NCI-H1048 (cell line): ENCODE measurements around the gene THAP2.

Experiments
- DNase-seq: peaks from one replicate; lab custom pipeline; 2025; lab: John Stamatoyannopoulos, UW

The THAP2 gene

DNA sequence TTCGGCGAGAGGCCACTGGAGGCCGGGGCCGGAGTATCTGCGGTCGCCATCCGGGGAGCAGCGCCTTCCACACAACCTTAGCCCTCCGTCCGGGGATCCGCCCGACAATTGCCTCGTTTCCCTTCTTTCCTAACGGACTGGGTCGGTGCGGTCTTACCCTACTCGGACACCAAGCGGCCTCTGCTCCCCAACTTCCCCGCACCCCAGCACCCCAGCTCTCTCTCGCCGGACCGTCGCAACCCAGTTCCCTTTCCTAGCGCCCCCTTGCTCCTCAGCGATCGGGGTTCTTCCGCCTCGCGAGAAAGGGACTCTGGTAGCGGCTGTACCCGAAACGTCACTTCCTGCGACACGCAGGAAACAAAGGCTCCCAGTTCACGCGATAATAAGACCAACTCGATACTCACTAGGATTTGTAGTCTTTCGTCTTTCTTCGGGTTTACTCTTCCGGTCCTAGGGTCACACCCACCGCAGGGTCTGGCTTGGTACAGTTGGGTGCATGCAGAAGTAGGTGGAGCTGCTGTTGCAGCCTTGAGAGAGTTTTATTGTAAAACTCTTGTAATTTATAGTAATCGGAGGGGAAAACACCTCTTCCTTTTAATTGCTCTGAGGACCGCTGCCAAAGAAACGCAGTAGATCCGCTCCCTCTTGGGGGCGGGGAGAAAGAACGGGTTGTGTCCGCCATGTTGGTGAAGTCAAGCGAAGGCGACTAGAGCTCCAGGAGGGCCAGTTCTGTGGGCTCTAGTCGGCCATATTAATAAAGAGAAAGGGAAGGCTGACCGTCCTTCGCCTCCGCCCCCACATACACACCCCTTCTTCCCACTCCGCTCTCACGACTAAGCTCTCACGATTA is at the start of gene THAP2, which contains the start of gene ZFC3H1:
Gene THAP2 (plus strand): TSS at position 741 of the 850 bp plus-strand sequence. CDS start 209 bp downstream, outside the sequence.
Gene ZFC3H1 (minus strand): TSS at position 288 of the 850 bp plus-strand sequence. CDS start 238 bp downstream, at position 50.
- peak; percentile 98 for DNase-seq

DNA sequence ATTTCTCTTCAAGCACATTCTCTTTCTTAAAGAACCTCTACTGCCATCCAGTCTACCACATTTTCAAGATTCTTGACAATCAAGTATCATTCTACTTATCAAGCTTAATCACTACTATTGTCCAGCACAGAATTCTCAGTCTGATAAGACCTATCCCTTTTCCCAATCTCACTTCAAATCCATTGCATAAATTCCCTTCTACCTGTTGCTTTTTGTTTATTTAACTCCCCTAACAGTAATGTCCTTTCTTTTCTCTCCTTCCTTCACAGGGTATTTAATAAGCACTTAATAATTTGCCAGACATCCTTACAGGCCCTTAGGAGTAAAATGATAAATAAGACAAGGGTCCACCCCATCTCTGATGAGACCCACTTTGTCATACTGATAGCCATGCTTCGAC is 42.2 kb upstream of the THAP2 start:
- DNase-seq, result no peak

DNA sequence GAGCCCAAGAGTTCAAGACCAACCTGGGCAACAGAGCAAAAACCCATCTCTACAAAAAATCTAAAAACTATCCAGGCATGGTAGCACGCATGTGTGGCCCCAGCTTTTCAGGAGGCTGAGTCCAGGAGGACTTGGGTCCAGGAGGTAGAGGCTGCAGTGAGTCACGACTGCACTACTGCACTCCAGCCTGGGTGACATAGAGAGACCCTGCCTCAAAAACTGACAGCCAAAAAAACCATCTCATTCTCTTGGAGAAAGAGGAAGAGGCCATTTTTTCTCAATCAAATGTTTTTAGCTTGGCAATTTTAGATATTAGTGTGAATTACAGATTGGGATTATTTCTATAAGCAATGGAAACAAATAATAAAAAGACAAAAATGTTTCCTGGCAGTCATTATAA is 38.6 kb upstream of the THAP2 start:
- no peak for DNase-seq

DNA sequence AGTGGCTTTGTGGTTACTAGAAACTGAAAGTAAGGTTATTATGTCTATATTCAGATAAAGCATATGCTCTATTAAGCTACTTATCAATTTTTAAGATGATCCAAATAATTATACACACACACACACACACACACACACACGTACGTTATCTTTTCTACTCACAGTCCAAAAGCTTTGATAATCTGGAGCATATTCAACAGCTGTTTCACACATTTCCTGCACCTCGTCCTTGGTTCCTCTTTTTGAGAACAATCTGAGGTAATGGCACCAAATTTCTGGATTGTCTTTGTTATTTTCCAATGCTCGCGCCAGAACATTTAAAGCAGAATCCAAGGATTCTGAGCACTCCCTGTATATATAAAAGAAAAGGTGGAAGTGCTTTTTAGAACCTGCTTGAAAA is 38.0 kb upstream of the THAP2 start:
- no peak for DNase-seq

DNA sequence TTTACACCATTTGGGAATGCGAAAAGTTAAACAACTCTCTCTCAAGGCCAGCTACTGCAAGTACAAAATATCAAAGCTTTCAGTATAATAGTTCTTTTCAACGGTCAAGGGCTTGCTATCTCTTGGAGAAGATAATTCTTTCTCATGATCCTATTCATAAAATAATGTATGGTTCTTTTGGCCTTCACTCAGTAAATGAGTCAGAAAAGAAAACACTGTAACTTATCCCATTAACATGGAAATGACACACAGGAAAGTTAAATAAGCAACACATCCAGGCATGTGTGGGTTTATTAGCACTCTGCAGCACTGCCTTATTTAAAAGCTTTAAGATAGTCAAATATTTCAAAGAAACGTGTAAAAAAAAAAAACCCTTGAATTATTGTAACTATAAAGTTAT is 37.3 kb upstream of the THAP2 start:
- no peak for DNase-seq

DNA sequence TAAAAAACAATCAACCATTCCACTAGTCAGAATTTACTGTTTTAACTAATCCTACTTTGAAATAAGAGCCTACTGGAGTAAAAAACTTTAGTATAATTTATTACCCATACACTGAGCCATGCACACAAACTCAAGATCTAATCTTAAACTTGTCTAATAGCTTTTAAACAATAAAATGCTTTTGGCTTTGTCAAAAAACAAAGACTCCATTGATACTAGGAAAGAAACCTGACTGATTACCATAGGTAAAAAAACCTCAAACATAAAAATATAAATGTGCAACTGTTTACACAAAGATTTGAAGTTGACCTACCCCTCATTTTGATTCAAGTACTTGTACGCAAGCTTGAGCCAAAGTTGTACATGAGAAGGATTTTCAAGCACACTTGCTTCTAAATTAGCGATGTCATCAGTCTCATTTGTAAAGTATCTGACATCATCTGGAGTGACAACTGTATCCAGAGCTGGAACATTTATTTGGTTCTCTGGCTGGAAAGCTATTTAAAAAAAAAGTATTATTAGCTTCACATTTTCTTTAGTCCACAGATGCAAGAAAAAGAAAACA is 36.6 kb upstream of the THAP2 start:
- no peak for DNase-seq

DNA sequence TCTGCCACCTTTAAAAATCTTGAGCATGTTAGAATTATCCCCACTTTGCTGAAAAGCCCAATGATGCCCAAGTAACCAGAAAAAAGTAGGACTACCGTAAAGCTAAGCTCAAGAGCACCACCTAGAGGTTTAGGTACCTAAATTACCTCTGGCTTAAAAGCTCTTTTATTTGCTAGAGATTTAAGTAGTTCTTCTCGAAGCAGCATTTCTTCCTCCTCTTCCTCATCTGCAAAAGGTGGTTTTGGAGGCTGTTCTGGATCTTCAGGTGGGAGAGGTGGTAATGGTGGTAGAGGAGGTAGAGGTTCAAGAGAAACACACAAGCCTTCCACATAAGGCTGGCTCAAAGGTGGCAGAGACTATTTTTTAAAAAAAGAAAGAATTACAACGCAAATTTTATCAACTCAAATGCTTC is 27.4 kb upstream of the THAP2 start:
- DNase-seq, result peak; percentile 13

DNA sequence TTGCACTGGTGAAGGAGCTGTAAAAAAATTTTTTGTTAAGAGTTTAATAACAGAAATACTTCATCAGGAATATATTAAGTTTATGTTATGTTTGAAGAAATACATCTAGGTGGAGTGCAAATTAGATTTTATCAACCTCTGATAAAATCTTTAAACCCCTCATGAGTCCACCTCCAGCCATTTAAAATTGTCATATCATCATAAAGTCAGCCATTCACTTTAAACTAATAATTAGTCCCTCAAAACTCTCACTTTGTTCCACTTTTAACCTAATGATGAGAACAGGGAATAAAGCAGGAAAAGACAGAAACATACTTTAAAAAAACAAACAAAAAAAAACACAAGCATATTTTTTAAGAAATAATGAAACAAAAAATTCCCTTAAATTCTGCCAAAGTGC is 25.6 kb upstream of the THAP2 start:
- DNase-seq, result no peak

DNA sequence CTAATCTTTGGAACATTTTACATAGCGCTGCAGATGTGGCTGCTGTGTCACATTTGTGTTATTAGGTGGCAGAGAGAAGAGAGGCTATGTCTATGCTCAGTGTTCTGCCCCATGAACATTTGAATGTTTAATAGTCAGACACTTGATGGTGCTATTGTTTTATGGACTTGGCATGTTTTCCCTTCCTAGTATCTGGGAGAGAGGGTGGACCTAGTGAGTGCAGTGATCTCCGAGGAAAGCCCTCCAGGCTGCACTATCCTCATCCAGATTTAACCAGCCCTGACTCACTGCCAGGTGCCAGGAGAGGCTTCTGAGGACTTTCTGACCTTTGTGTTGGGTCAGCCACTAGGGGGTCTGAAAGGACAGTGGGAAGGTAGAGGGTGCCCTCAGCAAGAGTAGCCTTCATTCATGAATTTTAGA is 24.8 kb upstream of the THAP2 start:
- DNase-seq, result no peak

DNA sequence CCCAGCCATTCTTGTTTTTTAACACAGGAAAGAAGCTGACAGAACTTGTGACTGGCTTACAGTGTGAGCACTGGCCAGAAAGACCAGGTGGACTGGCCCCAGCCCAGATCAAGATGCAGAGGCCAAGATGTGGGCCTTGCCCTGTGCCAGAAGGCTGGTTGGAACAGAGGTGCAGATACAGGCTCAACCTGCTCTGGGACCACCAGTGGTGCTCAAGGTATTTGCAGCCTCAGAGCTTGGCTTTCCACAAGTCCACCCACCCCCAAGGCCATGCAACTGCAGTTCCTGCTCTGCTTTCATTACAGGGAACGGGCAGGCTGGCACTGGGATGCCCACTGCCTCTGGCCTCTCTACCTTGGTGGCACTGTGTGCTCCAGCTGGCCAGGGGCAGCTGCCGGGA is 23.8 kb upstream of the THAP2 start:
- no peak for DNase-seq

DNA sequence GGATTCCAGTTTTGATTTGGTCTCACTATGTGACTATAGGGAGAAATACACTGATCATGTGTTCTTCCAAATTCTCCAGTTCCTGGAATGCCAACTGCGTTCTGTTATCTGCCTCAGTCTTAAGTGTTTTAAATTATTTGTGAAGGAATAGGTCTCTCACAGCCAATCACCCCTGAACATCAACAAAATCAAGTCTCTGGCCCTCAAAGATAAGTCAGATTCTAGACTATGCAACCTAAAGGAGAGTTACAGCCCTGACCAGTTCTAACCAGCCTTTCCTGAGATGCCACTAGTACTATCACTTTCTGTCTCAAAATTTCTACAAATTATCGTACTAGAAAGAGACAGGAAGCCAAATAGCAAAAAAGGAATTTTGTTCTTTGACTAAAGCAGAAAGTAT is 22.7 kb upstream of the THAP2 start:
- DNase-seq, result no peak

DNA sequence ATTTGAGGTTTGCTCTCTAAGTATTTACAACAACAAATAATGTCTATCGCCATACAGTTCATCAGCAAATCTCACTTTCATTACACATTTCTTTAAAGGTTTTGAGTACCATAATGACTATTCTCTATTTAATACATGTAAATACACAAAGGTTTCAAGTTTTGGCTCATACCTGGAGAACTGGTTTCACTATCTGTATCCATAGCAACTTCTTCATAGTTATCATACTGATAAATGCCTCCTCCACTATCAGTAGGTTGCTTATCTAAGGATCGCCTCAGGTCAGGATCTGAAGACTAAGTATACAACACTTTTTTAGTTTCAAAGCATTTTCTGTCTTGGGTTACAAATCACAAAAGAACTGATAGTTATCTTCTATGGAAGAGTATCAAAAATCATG is 21.8 kb upstream of the THAP2 start:
- DNase-seq, result no peak

DNA sequence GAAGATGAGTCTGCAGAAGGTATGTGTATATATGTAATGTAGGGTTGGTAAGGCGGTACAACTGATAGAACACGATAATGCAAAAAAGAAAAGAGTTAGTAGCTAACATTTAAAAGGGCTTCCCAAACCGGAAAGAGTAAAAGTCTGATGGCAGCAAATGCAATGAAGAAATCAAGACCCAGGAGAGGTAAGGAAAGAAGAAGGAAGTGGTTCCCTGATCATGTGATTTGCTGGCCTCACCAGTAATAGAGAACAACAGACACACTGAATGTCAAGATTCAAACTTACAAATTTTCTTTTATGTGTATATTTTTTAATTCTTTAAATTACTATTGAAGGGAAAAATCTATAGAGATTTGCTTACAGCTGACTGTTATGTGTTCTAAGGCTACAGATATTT is 18.8 kb upstream of the THAP2 start:
- DNase-seq, result no peak

DNA sequence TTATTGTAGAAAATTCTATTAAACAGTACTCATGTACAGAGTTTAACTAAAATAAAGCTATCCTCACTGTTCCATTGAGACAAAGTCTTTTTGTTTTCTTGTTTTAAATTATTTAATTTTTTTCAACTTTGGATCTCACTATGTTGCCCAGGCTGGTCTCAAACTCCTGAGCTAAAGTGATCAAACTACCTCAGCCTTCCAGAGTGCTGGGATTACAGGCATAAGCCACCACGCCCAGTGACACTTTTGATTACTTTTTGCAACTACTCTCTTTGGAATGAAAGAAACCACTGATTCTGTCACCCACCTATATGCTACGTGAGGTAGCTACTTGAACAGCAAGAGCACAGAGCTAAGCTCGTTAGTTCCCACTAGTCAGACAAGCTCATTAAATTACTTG is 17.6 kb upstream of the THAP2 start:
- no peak for DNase-seq

DNA sequence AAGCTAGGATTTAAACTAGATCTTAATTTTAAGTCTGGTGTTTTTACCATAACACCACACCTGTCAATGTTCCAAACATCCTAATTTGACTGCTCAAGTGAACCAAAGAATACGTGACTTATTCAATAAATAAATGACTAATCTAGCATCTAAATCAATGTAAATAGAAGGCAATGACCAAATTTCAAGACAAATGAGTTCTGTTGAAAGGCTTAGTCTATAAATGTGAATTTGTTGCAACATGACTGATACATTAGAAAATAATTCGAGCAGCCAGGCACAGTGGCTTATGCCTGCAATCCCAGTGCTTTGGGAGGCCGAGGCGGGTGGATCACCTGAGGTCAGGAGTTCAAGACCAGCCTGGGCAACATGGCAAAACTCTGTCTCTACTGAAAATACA is 15.6 kb upstream of the THAP2 start:
- DNase-seq, result no peak

DNA sequence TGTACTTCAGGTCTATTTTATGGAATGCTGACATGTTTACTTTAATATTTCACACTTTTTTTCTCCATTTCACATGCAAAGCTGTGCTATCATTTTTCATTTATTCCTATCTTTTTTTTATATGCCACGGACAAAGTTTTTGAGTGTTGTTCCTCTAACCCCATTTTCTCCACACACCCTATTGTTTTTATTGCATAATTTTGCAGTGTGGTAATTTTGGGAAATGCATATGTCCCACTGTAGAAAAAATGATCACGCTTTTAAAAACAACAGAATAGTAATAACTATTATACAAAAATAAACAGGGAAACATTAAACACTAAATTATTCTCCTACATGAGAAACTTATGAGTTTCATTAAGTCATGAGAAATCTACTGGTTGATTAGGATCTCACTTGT is 14.7 kb upstream of the THAP2 start:
- DNase-seq, result no peak

DNA sequence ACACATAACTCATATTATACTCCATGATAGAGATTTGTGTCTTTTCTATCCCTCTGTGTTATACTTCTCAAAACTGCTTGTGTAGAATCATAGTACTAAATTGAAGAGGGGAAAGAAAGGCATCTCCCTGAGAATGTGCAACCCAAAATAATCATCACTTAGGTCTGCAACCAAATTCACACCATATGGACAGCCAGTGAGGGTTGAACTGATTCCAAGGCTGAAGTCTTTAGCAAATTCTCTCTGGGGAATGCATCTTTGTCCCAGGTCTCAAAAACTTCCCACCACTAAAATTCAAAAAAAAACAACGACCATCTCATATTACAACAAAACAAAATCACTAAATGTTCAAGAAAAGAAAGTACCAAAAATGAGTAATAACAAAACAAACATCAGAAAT is 11.4 kb upstream of the THAP2 start:
- DNase-seq, result no peak

DNA sequence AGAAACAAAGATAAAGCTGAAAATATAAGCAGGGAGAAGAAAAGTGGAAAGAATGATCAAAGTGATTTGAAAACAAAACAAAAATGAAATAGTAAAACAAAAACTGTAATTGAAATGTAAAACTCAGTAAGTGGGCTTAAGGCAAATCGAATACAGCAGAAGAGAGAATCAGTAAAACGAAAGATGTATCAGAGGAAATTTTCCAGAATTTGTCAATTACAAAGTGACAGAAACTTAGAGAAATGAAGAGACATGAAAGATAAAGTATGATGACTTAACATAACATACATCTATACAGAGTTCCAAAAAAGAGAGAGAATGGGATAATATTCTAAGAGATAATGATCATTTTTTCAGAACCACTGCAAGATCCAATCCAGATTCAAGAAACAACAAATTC is 11.0 kb upstream of the THAP2 start:
- no peak for DNase-seq

DNA sequence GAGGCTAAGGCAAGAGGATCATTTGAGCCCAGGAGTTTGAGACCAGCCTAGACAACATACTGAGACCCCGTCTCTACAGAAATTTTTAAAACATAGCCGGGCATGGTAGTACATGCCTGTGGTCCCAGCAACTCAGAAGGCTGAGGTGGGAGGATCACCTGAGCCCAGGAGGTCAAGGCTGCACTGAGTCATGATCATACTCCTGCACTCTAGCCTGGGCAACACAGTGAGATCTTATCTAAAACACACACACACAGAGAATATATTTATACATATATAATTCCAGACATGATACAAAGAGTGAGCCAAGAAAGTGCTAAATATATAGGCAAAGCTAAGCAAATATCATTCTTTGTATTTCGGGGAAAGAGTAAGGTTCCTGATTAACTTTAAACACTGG is 9.9 kb upstream of the THAP2 start:
- no peak for DNase-seq

DNA sequence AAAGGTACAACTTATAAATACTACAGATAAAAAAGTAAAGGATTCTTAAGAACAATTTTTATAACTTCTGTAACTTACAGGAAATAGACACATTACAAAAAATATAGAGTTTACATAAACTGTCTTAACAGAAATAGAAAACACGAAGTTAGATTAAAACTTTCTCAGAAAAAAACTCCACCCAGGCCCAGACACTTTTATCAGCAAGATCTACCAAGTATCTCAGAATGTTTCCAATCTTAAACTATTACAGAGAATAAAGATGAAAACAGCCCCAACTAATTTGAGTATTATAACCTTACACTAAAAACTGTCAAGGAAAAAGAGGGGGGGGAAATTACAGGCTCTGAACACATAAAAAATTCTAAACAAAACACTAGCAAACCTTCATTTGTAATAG is 8.6 kb upstream of the THAP2 start:
- no peak for DNase-seq

DNA sequence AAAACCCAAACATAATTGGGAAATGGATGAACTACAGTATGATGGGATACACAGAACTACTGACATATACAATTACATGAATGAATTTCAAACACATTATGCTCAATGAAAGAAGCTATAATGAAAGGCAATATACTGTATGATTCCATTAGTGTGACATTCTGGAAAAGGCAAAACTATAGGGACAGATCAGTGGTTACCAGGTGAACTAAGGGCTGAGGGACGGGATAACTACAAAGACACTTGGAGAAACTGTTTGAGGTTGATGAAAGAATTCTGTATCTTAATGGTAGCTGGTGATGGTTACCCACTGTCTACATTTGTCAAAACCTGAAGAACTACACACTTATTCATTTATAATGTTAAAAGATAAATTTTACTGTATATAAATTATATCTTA is 8.2 kb upstream of the THAP2 start:
- DNase-seq, result no peak

DNA sequence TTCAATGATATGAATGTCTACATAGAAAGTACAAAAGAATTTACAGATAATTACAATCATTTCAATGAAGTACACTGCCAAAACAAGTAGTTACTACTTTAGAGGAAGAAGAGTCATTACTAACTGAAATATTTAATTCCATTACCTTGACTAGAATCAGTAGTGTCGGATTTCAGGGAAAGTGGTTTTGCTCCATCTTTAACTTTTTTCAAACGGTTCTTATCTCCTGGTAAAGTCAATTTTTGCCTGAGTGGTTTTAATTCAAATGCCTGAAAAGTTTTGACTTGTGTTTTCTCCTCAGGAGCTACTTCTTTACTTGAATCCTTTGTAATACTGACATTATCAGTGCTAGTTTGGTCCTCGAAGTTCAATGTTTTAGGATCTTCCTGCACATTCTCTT is 7.4 kb upstream of the THAP2 start:
- no peak for DNase-seq

DNA sequence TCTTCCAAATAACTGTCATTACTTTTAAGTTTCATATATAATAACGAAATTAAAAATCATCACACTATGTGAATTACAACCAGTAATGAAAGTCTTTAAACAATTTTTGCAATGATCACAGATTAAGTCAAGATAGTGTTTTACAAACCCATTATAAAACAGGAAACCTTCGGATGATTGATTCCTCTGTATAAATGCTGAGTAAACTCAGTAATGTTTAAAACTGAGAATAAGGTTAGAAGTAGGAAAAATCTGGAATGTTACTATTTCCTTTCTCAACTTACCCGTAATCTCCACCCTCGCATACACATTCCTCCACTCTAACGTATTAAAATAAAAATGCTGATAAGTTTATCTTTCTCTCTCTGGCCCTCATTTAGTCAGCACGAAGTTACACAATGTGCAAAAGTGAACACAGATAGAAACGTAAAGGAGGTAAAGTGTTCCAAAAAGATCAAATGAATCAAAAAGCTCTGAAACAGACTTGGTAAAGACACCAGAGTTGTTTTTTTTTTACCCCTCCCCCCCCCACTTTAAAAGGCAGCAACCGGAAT is 2.0 kb upstream of the THAP2 start:
- no peak for DNase-seq
